B cell (primary cell): Measurements from ENCODE around the gene PMF1. TPM values are rescaled to one million over a fixed set of nuclear protein-coding genes. Genes with fewer than 3 reads are reported as not detected.

ENCODE experiments used
- ATAC-seq: fragments of 200-7000 bp; cut with Tn5 transposase; one replicate; pipeline ENCODE4 v1.10.0; 2021; ENCODE audit warnings: low read depth, mild to moderate bottlenecking, moderate number of reproducible peaks, moderate library complexity
- CTCF ChIA-PET: fragments of 350-600 bp; sonication (Branson Sonifier 250); formaldehyde crosslinking; loops from one replicate; lab custom pipeline; 2021; ENCODE audit warnings: antibody characterized with exemption, inconsistent platforms; lab: Charles Lee
- POLR2A ChIA-PET: fragments of 350-600 bp; sonication (Branson Sonifier 250); formaldehyde crosslinking; loops from one replicate; lab custom pipeline; 2021; ENCODE audit warnings: antibody characterized with exemption; lab: Charles Lee
- DNase-seq: peaks from one replicate; pipeline ENCODE4 v3.0.0; 2013
- H2AFZ ChIP-seq: 2 replicates; pipeline ENCODE4 v1.6.1; 2012; ENCODE audit warnings: mild to moderate bottlenecking, low read depth, low read length; ENCODE audit not compliant: insufficient read depth, poor library complexity, severe bottlenecking
- H3K27ac ChIP-seq, 2 donors: 1 replicate in 1 of 2; 2 replicates in 1 of 2; pipeline ENCODE4 v1.5.1; 2012 to 2013; ENCODE audit warnings: low read length in 2 of 2, mild to moderate bottlenecking in 2 of 2, moderate library complexity in 1 of 2
- H3K27me3 ChIP-seq, 4 experiments: fragments of 200-600 bp in 1 of 4; sonication (generic) in 1 of 4; replicated peaks in 1 of 4; 1 replicate in 2 of 4; 2 replicates in 2 of 4; pipeline versions ENCODE4 v1.6.1 to v1.7.0; 2013 to 2016; ENCODE audit warnings: low read length in 3 of 4, mild to moderate bottlenecking in 2 of 4, mixed read lengths in 1 of 4, moderate library complexity in 1 of 4; ENCODE audit not compliant: insufficient read depth in 4 of 4, control insufficient read depth in 3 of 4; ENCODE audit errors: control extremely low read depth in 1 of 4
- H3K36me3 ChIP-seq, 2 experiments: replicated peaks in 1 of 2; 1 replicate in 1 of 2; 2 replicates in 1 of 2; pipeline versions ENCODE4 v1.6.1 to v1.7.1; 2013; ENCODE audit warnings: low read length in 1 of 2; ENCODE audit not compliant: insufficient read depth in 2 of 2, control insufficient read depth in 1 of 2; ENCODE audit errors: control extremely low read depth in 1 of 2, extremely low read depth in 1 of 2
- H3K4me1 ChIP-seq, 2 donors: fragments of 200-600 bp in 1 of 2; sonication (generic) in 1 of 2; 1 replicate in 1 of 2; 2 replicates in 1 of 2; pipeline versions ENCODE4 v1.5.1 to v1.6.1; 2013 to 2017; ENCODE audit warnings: low read length in 2 of 2; ENCODE audit not compliant: control insufficient read depth in 2 of 2, insufficient read depth in 2 of 2
- H3K4me2 ChIP-seq: replicated peaks from 2 replicates; pipeline ENCODE3; 2012; ENCODE audit warnings: mild to moderate bottlenecking, low read depth, low read length; ENCODE audit not compliant: poor library complexity, severe bottlenecking
- H3K4me3 ChIP-seq, 5 experiments: fragments of 200-600 bp in 1 of 5; sonication (generic) in 1 of 5; 1 replicate in 3 of 5; 2 replicates in 2 of 5; pipeline versions ENCODE4 v1.5.1 to v1.7.0; 2011 to 2016; ENCODE audit warnings: low read length in 4 of 5, mild to moderate bottlenecking in 4 of 5, low read depth in 2 of 5, control low read depth in 1 of 5, moderate library complexity in 1 of 5; ENCODE audit not compliant: insufficient read depth in 1 of 5; ENCODE audit errors: control extremely low read depth in 1 of 5, extremely low read depth in 1 of 5
- H3K79me2 ChIP-seq: fragments of 200-600 bp; sonication (generic); one replicate; pipeline ENCODE4 v1.6.0; 2016; ENCODE audit warnings: low read length; ENCODE audit not compliant: control insufficient read depth, insufficient read depth
- H3K9ac ChIP-seq: fragments of 200-600 bp; sonication (generic); 2 replicates; pipeline ENCODE4 v1.6.1; 2017; ENCODE audit warnings: mild to moderate bottlenecking, low read length, moderate library complexity
- H3K9me3 ChIP-seq, 3 donors: one replicate each; pipeline versions ENCODE4 v1.6.1 to v1.7.1; 2013; ENCODE audit warnings: low read length in 2 of 3; ENCODE audit not compliant: control insufficient read depth in 2 of 3, insufficient read depth in 1 of 3; ENCODE audit errors: control extremely low read depth in 1 of 3
- H4K20me1 ChIP-seq: 2 replicates; pipeline ENCODE4 v1.6.0; 2012; ENCODE audit warnings: mild to moderate bottlenecking, low read length; ENCODE audit not compliant: insufficient read depth, control insufficient read depth, poor library complexity, severe bottlenecking
- H3K27ac Mint-ChIP-seq: one replicate; pipeline ENCODE4 v1.8.0; 2021; ENCODE audit warnings: mixed read lengths
- H3K27me3 Mint-ChIP-seq: one replicate; pipeline ENCODE4 v1.8.0; 2021; ENCODE audit warnings: mixed read lengths
- H3K4me1 Mint-ChIP-seq: one replicate; pipeline ENCODE4 v1.8.0; 2021; ENCODE audit warnings: mixed read lengths
- H3K4me3 Mint-ChIP-seq: one replicate; pipeline ENCODE4 v1.8.0; 2021; ENCODE audit warnings: mixed read lengths
- H3K9me3 Mint-ChIP-seq: one replicate; pipeline ENCODE4 v1.8.0; 2022; ENCODE audit warnings: mixed read lengths; ENCODE audit not compliant: insufficient read depth
- EZH2 ChIP-seq: IDR thresholded peaks from 2 replicates; pipeline ENCODE4 v1.6.1; 2012; ENCODE audit warnings: borderline replicate concordance, low read depth, mild to moderate bottlenecking, moderate library complexity, low read length; ENCODE audit not compliant: insufficient read depth, poor library complexity, severe bottlenecking
- WGBS: methylation state at CpG from one replicate; pipeline ENCODE4 v1.1.5; 2013; ENCODE audit warnings: missing lambda C conversion rate; ENCODE audit not compliant: insufficient coverage; 5-methylcytosine and 5-hydroxymethylcytosine counted together
- intact Hi-C: fragments of 100-400 bp; cut with micrococcal nuclease; formaldehyde crosslinking; loops from one replicate; pipeline ENCODE4 v1.10.0; 2022
- polyA plus RNA-seq: library from polyadenylated mRNA; depleted of rRNA; stranded (reverse); fragments of >200 nt; gene quantifications from 2 replicates; pipeline ENCODE4 v1.2.3, GENCODE V29; 2012
- total RNA-seq, 2 donors: library from RNA; stranded (reverse); fragments of 120-200 nt in 1 of 2; gene quantifications; 1 replicate in 1 of 2; 2 replicates in 1 of 2; pipeline versions ENCODE4 v1.2.3 to v1.2.4, GENCODE V29; 2013 to 2022
- TF ChIP-seq, protein P1 (sequence below): fragments of 200-600 bp; IDR thresholded peaks from one replicate; pipeline ENCODE4 v1.8.0; 2022; ENCODE audit warnings: antibody characterized with exemption, mild to moderate bottlenecking

PMF1 gene
- total and polyA plus RNA-seq, 2 donors (not counting 1 experiment from before 2014, with no cell fraction given), result 58.3 to 101 TPM

DNA sequence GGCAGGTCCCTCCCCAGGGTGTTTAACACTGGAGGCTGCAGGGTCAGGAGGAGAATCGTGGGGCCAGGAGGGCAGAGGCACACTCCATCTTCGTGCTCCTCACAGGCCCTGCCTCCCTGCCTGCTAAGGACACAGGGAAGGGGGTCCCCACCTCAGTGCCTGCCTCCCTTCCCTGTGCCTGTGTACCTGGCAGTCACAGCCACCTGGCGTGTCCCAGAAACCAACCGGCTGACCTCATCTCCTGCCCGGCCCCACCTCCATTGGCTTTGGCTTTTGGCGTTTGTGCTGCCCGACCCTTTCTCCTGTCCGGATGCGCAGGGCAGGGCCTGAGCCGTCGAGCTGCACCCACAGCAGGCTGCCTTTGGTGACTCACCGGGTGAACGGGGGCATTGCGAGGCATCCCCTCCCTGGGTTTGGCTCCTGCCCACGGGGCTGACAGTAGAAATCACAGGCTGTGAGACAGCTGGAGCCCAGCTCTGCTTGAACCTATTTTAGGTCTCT, 28.6 kb downstream of the PMF1 start:
- no peaks in the 10 kb centered on the region for H3K9me3 Mint-ChIP-seq
- H3K27me3 ChIP-seq, result peaks cover 0 to 12% (median 0%) of the 10 kb centered on the region in 4 experiments
- H3K4me2 ChIP-seq, result no peak overlapping the region
- peaks cover 5 to 31% of the 10 kb centered on the region in 2 experiments for H3K36me3 ChIP-seq
- H3K4me3 ChIP-seq, result no peak overlapping the region
- ChIA-PET CTCF (no interaction called here), POLR2A (no interaction called here)
- no peak overlapping the region for H3K27ac Mint-ChIP-seq
- H3K27me3 Mint-ChIP-seq, result peaks cover 7% of the 10 kb centered on the region
- WGBS, result 65% methylated on average over 15 of the region's 15 CpGs
- no peak overlapping the region for H3K9ac ChIP-seq
- TF ChIP-seq EZH2, result no peak
- TF ChIP-seq, protein P1, sequence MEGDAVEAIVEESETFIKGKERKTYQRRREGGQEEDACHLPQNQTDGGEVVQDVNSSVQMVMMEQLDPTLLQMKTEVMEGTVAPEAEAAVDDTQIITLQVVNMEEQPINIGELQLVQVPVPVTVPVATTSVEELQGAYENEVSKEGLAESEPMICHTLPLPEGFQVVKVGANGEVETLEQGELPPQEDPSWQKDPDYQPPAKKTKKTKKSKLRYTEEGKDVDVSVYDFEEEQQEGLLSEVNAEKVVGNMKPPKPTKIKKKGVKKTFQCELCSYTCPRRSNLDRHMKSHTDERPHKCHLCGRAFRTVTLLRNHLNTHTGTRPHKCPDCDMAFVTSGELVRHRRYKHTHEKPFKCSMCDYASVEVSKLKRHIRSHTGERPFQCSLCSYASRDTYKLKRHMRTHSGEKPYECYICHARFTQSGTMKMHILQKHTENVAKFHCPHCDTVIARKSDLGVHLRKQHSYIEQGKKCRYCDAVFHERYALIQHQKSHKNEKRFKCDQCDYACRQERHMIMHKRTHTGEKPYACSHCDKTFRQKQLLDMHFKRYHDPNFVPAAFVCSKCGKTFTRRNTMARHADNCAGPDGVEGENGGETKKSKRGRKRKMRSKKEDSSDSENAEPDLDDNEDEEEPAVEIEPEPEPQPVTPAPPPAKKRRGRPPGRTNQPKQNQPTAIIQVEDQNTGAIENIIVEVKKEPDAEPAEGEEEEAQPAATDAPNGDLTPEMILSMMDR, result no peak
- no peak overlapping the region for H3K4me3 Mint-ChIP-seq
- no peak for DNase-seq
- no peak overlapping the region for H2AFZ ChIP-seq
- intact Hi-C loops, result no loop called here
- H3K4me1 ChIP-seq, result peaks cover 14 to 15% of the 10 kb centered on the region in 2 donors
- no peaks in the 10 kb centered on the region for H3K79me2 ChIP-seq
- no peak overlapping the region for H3K27ac ChIP-seq
- peaks cover 4% of the 10 kb centered on the region for H4K20me1 ChIP-seq
- no peak for ATAC-seq
- H3K9me3 ChIP-seq, result peaks cover 0 to 3% (median 0%) of the 10 kb centered on the region in 3 donors
- peaks cover 16% of the 10 kb centered on the region for H3K4me1 Mint-ChIP-seq

GRCh38 chr1:156241926-156242325, 29.1 kb downstream of the PMF1 start, which contains the start of gene BGLAP:
TSS of gene BGLAP (plus strand) at chr1:156242184. CDS start at chr1:156242232, 48 bp downstream.
- intact Hi-C loops, result no loop called here
- POLR2A ChIA-PET, result no interaction called here
- TF ChIP-seq EZH2, result no peak
- TF ChIP-seq, protein P1, result no peak
- no peak within 1 kb of the TSS for H3K9ac ChIP-seq
- H3K36me3 ChIP-seq, result peaks cover 4 to 25% of the 10 kb centered on the region in 2 experiments
- H3K27me3 ChIP-seq, result peaks cover 0 to 12% (median 0%) of the 10 kb centered on the region in 4 experiments
- H3K4me3 ChIP-seq, result no peak within 1 kb of the TSS
- Mint-ChIP-seq H3K27me3 (peaks cover 7% of the 10 kb centered on the region), H3K4me1 (peaks cover 18% of the 10 kb centered on the region), H3K4me3 (no peak within 1 kb of the TSS), H3K27ac (no peak within 1 kb of the TSS), H3K9me3 (no peaks in the 10 kb centered on the region)
- CTCF ChIA-PET, result no interaction called here
- no peak within 1 kb of the TSS for H3K27ac ChIP-seq
- ATAC-seq (no peak), DNase-seq (no peak)
- peaks cover 14 to 15% of the 10 kb centered on the region in 2 donors for H3K4me1 ChIP-seq
- H3K79me2 ChIP-seq, result no peaks in the 10 kb centered on the region
- H3K9me3 ChIP-seq, result peaks cover 0 to 3% (median 0%) of the 10 kb centered on the region in 3 donors
- WGBS, result 55% methylated on average over 11 of the region's 14 CpGs
- no peak within 1 kb of the TSS for H2AFZ ChIP-seq
- no peak within 1 kb of the TSS for H3K4me2 ChIP-seq
- H4K20me1 ChIP-seq, result no peaks in the 10 kb centered on the region
